Putamen (tissue), 1 donor: ENCODE results near the gene ADAMTS17.
"Not testable (repeated sequence)": the region's sequence is repeated elsewhere in the genome, so short reads cannot be mapped to it uniquely, and the experiment has no call there.

Experiments
- DNase-seq: peaks from one replicate; pipeline ENCODE4 v3.0.0-alpha.2; 2016; ENCODE audit warnings: low spot score

The ADAMTS17 gene

GRCh38 chr15:100092034-100092433 lies 249.7 kb downstream of the ADAMTS17 start:
- DNase-seq, result no peak

DNA sequence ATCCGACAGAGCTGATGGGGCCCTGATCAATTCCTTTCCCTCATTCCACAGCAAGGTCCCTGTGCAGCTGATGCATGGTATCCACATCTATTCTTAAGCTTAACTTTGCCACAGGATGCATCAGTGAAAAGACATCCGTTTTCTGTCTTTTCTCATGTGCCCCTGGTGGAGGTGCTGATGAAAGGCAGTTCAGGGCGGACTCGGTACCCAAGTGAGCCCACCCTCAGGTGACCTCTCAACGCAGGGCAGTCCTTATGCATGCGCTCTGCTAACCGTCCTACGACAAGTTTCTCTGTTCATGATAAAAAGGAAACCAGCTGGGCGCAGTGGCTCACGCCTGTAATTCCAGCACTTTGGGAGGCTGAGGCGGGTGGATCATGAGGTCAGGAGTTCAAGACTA lies 251.4 kb downstream of the ADAMTS17 start:
- no peak for DNase-seq

DNA sequence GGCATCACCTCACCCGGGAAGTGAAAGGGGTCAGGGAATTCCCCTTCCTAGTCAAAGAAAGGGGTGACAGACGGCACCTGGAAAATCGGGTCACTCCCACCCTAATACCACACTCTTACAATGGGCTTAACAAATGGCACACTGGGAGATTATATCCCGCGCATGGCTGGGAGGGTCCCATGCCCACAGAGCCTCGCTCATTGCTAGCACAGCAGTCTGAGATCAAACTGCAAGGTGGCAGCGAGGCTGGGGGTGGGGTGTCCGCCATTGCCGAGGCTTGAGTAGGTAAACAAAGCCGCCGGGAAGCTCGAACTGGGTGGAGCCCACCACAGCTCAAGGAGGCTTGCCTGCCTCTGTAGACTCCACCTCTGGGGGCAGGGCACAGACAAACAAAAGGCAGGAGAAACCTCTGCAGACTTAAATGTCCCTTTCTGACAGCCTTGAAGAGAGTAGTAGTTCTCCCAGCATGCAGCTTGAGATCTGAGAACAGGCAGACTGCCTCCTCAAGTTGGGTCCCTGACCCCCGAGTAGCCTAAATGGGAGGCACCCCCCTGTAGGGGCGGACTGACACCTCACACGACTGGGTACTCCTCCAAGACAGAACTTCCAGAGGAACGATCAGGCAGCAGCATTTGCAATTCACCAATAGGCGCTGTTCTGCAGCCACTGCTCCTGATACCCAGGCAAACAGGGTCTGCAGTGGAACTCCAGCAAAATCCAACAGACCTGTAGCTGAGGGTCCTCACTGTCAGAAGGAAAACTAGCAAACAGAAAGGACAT lies 257.5 kb downstream of the ADAMTS17 start:
- not testable (repeated sequence) for DNase-seq

DNA sequence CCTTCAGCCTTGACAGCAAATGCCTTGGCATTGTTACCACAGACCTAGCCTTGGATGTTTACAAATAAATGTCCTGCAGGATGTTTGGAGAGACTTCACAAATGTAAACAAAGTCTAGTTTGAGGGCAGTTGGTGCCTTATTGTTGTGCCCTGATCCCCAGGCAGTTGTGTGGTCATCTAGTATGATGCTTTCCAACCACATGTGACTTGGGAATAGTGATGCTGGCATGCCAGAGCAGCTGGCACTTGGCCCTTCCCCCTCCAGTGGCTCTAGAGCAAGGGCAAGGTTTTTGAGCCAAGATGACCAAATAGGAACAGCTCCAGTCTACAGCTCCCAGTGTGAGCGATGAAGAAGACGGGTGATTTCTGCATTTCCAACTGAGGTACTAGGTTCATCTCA lies 258.2 kb downstream of the ADAMTS17 start:
- DNase-seq, result peak; percentile 35

GRCh38 chr15:100082761-100083402 lies 258.9 kb downstream of the ADAMTS17 start:
- DNase-seq, result no peak

- no peak for DNase-seq
Observed at GRCh38 chr15:100081454-100081853, 260.3 kb downstream of the ADAMTS17 start.

DNA sequence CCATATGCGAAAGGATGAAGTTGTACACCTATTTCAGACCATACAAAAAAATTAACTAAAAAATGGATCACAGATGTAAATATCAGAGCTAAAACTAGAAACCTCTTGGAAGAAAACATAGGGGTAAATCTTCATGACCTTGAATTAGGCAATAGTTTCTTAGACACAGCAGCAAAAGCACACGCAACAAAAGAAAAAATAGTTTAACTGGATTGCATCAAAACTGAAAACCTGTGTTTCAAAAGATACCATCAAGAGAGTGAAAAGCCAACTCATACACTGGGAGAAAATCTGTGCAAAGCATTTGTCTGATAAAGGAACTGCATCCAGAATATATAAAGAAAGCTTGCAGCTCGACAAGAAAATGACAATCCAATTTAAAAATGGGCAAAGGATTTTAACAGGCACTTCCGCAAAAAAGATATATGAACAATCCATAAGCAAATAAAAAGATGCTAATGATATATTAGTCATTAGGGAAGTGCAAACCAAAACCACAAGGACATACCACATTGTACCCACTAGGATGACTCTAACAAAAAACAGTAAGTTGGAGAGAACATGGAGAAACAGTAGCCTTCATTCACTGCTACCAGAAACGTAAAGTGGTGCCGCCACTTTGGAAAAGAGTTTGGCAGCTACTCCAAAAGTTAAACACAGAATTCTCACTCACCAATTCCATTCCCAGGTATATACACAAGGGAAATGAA lies 263.1 kb downstream of the ADAMTS17 start:
- no peak for DNase-seq

- DNase-seq, result no peak
Observed at GRCh38 chr15:100075229-100075628, 266.5 kb downstream of the ADAMTS17 start.

- DNase-seq, result no peak
Observed at GRCh38 chr15:100073982-100074381, 267.8 kb downstream of the ADAMTS17 start.

- not testable (repeated sequence) for DNase-seq
Observed at GRCh38 chr15:100066521-100067280, 275.1 kb downstream of the ADAMTS17 start.

DNA sequence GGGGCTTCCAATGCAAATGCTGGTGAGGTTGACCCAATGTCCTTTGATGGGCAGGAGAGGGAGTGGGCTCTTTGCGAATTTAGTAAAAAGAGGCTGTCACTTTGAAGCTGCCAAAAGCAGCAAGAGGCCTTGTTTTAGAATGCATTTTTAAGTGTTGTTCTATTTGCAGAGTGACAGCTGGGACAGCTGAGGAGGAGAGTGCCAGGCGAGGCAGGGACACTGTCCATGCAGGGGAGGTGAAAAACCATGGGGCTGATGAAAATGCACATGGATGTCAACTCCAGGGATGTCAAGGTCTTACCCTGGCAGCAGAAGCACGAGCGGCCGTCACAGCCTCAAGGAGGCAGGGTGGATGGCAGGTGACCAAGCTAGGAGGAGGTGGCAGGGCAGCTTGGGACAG lies 279.8 kb downstream of the ADAMTS17 start:
- no peak for DNase-seq

- peak; percentile 14 for DNase-seq
Observed at GRCh38 chr15:100060276-100060926, 281.4 kb downstream of the ADAMTS17 start.

DNA sequence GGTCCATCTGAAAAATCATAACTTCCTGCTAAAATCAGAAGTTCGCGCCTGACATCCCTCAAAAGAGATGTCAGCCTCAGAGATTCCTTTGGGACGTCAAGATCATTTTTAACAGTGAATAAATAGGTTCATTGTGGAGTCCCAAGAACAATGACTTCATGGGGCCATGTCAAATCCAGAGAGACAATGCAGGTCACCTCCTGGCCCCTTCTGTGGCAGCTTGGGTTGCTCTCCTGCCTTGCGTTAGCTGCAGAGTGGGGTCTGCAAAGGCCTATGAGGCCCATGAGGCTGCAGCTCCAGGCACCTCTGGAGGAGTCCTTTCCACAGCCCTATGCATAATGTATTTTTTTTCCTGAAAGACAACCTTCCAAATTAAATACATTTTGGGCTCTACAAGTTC lies 282.3 kb downstream of the ADAMTS17 start:
- no peak for DNase-seq

- peak; percentile 12 for DNase-seq
Observed at GRCh38 chr15:100059094-100059493, 282.7 kb downstream of the ADAMTS17 start.

DNA sequence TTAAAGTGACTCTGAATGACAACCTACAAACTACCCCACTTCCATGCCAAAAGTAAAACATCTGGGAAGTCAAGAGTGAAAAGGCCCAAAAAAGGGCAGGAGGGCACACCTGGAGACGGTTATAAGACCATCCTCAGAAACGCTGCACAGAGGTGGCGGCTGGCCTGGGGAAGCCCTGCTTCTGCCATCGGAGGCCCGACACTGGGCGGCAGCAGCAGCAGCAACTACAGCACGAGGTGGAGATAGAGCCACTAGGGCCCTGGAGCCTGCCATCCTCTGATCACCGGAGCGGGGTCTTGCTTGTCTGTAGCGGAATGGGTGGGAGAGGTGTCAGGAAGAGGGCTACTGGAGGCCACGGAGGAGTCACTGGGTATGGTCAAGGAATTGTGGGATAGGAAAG lies 283.3 kb downstream of the ADAMTS17 start:
- no peak for DNase-seq

DNA sequence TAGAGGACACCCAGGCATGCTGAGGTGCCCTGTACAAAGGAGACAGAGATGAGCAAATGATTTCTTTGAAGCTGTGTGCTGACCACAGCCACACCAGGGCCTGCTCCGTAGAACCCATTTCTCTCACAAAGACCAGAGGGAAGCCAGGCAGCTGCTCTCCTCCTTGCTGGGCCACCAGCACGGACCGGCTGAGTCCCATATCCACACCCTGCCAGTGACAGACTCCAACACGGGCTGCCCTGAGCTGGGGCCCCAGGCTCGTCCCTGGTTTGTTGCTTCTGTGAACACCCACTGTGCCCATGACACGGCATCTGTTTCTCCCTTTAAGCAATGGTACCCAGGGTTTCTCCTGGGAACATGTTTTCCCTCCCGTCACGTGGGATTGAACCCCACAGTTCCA lies 284.5 kb downstream of the ADAMTS17 start:
- no peak for DNase-seq

GRCh38 chr15:100056411-100057072 lies 285.2 kb downstream of the ADAMTS17 start:
- DNase-seq, result no peak

GRCh38 chr15:100055821-100056220 lies 286.0 kb downstream of the ADAMTS17 start:
- no peak for DNase-seq

- DNase-seq, result no peak
Observed at GRCh38 chr15:100054539-100054938, 287.2 kb downstream of the ADAMTS17 start.

GRCh38 chr15:100053474-100054121 lies 288.2 kb downstream of the ADAMTS17 start:
- no peak for DNase-seq
